Choroid plexus epithelial cell (primary cell): ENCODE results near the gene NUP214.

Experiments used
- DNase-seq: peaks from one replicate; pipeline ENCODE4 v3.0.0-alpha.2; 2010; ENCODE audit warnings: low read depth
- H3K4me3 ChIP-seq: 2 replicates; pipeline ENCODE4 v1.5.1; 2011; ENCODE audit warnings: low read depth, mild to moderate bottlenecking, control low read depth, low read length, moderate library complexity
- TF ChIP-seq, protein P1 (sequence below): conservative IDR thresholded peaks from 2 replicates; pipeline ENCODE4 v1.5.1; 2011; ENCODE audit warnings: low read depth, mild to moderate bottlenecking, control low read depth, inconsistent platforms, low read length, moderate library complexity

The NUP214 gene

DNA sequence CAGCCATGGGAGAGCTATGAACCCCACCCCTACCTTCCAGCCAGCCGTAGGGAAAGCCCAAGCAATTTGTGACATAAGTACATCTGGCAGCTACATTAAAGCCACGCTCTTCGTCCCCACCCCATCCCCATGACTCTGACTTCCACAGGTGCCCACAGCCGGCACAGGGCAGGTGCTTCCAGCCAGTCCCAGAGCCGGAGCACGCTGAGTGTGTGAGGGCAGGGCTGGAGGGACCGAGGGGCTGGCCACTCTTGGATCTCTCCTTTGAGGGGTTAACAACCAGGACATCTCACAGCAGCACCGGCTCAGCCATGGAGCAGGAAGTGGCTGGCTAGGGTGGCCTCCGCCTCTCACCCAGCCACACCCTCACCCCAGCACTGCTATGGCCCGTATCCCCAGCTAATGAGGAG is 153.3 kb downstream of the NUP214 start:
- no peak overlapping the region for H3K4me3 ChIP-seq
- no peak for DNase-seq
- TF ChIP-seq, protein P1, sequence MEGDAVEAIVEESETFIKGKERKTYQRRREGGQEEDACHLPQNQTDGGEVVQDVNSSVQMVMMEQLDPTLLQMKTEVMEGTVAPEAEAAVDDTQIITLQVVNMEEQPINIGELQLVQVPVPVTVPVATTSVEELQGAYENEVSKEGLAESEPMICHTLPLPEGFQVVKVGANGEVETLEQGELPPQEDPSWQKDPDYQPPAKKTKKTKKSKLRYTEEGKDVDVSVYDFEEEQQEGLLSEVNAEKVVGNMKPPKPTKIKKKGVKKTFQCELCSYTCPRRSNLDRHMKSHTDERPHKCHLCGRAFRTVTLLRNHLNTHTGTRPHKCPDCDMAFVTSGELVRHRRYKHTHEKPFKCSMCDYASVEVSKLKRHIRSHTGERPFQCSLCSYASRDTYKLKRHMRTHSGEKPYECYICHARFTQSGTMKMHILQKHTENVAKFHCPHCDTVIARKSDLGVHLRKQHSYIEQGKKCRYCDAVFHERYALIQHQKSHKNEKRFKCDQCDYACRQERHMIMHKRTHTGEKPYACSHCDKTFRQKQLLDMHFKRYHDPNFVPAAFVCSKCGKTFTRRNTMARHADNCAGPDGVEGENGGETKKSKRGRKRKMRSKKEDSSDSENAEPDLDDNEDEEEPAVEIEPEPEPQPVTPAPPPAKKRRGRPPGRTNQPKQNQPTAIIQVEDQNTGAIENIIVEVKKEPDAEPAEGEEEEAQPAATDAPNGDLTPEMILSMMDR: no peak

DNA sequence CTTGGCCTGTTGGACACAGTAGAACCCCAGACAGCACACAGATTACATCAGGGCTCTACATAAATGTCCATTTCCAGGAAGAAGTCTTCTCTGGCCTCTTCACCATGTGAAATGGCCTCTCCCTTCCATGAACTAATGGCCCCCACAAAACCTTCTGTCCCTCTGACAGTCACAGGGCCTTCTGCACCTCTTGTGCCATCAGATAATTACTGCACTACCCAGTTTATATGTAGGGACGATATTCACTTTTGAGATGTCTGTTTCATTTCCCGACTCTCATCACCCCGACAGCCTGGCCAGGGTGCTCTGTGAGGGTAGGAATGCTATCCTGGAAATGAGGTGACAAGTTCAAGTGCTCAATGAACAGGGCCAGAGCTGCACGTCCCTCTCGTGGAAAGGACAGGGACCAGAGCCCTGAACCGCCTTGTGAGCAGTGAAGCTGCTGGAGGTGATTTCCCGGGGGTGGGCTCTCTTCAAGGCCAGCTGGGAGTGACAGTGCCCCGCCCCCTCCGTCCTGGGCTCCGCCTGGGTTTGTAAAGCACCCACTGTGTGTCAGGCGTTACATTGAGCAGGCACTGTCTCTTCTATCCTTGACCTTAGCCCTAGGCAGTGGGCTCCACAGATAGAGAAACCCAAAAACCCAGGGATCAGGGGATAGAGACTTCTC is 153.9 kb downstream of the NUP214 start:
- H3K4me3 ChIP-seq: no peak overlapping the region
- no peak for DNase-seq
- TF ChIP-seq, protein P1: no peak

DNA sequence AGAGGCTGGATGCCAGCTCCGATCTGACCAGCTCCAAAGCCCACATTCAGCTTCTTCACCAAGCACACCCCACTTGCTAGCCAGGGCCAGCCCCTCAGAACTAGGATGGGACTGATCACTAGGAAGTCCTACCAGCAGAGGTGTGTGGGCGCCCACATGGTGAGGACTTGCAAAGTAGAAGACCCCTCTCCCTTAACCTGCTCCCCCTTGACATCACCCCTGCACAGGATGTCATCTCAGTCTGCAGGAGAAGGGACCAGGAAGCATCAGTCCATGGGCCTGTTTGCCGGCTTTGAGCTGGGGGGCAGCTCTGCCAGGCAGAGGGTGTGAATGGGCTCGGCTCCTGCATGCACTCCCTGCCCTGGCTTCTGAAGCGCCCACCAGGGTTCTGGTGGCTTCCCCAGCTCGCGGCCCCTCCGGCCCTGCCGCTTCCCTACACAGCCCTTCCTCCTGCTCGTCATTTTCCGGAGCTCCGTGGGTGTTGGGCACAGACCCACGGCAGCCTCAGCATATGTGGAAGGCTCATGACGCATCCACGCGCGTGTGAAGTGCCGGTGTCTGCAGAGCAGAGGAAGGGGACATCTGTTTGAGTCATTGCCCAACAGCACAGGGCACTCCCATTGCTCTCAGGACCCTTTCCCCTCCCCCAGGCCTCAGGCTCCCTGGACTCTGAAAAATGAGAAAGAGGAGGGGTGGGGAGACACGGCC is 154.6 kb downstream of the NUP214 start:
- TF ChIP-seq, protein P1: no peak
- H3K4me3 ChIP-seq: no peak overlapping the region
- DNase-seq: no peak

DNA sequence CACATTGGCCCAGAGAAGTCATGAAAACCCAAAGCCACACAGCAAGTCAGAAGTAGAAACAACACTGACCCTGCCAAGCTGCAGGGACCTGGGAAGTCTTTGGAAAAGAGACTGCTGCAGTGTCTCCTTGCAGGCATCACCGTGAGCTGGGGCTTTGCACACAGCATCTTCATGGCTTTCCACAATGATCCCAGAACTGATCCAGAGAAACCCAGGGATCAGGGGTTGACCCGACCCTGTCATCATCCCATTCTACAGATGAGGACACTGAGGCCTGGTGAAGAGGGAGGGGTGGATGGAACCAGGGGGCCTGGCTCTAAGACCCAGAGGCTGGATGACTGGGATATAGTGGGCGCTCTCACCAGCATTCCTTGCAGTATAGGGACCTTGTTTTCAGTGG is 155.3 kb downstream of the NUP214 start:
- TF ChIP-seq, protein P1: no peak
- no peak overlapping the region for H3K4me3 ChIP-seq
- DNase-seq: no peak

DNA sequence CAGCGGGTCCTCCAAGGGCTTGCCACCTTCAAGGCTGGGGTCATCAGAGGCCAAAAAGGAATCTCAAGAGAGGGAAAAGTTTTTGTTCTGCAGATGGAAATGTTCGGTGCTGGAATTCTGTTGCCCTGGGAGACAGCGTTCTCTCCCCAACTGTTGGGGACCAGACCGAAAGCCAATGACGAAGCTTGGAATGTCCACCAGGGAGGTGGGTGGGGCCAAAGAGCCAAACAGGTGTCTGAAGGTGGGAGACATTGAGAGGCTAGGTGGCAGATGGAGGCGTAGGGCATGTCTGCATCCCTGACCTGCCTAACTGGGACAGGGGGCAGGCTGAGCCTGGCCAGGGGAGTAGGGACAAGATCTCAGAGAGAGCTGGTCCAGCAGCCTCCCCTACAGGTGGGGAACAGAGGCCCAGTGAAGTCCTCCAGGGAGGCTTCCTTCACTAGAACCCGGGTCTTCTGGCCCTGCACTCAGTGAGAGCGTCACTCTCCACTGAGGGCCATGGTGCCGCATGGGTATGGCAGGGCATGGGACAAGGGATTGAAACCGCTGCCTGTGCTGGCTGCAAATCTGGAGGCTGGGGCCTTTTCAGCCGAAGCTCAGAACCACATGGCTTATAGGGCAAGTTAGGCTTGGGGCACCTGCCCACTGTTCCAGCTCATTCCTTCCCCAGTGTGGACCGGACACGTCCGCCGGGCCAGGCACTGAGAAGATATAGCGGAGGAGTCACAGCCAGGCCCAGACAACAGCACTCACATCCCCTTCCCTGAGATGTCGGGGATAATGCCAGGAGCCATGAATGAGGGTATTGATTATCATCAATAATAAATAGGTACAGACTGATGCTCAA is 156.0 kb downstream of the NUP214 start:
- TF ChIP-seq, protein P1: no peak
- no peak for DNase-seq
- H3K4me3 ChIP-seq: no peak overlapping the region

DNA sequence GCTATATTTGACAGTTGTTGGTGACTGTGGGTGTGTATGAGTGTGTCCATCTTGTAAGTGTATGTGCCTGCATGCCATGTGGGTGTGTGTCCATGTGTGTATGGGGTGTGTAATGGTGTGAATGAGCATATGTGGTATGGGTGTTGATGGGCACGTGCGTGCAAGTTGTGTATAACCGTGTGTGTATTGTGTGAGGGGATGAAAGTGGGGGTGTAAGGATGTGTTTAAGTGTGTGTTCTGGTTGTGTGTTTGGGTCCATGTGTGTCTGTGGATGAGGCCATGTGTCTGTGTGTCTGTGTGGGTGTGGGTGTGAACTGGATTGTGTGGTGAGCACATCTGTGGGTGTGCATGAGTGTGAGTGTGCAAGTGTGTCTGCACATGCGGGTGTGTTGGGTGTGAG is 156.8 kb downstream of the NUP214 start:
- H3K4me3 ChIP-seq: no peak overlapping the region

More for the DNA sequence above, 156.8 kb downstream of the NUP214 start:
- DNase-seq: no peak
- TF ChIP-seq, protein P1: no peak
